Mucosa of descending colon (tissue), 3 donors: ENCODE results near the gene THG1L. TPM values are rescaled to one million over a fixed set of nuclear protein-coding genes. Genes with fewer than 3 reads are reported as not detected.

Experiments used
- ATAC-seq: fragments of 200-7000 bp; cut with Tn5 transposase; one replicate; pipeline ENCODE4 v1.9.1; 2020; ENCODE audit warnings: mild to moderate bottlenecking, moderate library complexity
- DNase-seq, 3 donors: peaks; one replicate each; pipeline ENCODE4 v3.0.0-alpha.2; 2020
- H3K36me3 ChIP-seq: fragments of 200-600 bp; one replicate; pipeline ENCODE4 v1.8.0; 2021; ENCODE audit warnings: low read depth, mild to moderate bottlenecking
- H3K4me1 ChIP-seq: fragments of 200-600 bp; one replicate; pipeline ENCODE4 v1.8.0; 2021; ENCODE audit warnings: low read depth, mild to moderate bottlenecking
- H3K4me3 ChIP-seq: fragments of 200-600 bp; one replicate; pipeline ENCODE4 v1.8.0; 2021; ENCODE audit warnings: mild to moderate bottlenecking
- H3K9me3 ChIP-seq: fragments of 200-600 bp; one replicate; pipeline ENCODE4 v1.8.0; 2021; ENCODE audit warnings: mild to moderate bottlenecking
- intact Hi-C, 2 donors: fragments of 100-400 bp; cut with DNase I in 1 of 2; cut with micrococcal nuclease in 1 of 2; formaldehyde crosslinking; loops; one replicate each; pipeline versions ENCODE4 v1.11.0 to v1.11.1; 2022; cut with DNase I, micrococcal nuclease
- total RNA-seq, 3 donors: library from RNA; stranded (reverse); fragmentation: NEBNext Ultra II Directional in 2 of 3; extraction: Animal tissue kit (Norgen Biotek cat#: 25700) in 2 of 3; gene quantifications; one replicate each; pipeline versions ENCODE4 v1.2.1 to v1.2.4, GENCODE V29; 2021 to 2023
- TF ChIP-seq, protein P1 (sequence below): fragments of 200-600 bp; IDR thresholded peaks from one replicate; pipeline ENCODE4 v1.8.0; 2022; ENCODE audit warnings: antibody characterized with exemption, mild to moderate bottlenecking
- donor health status: DM: no; HTN: no; CAD: no; lungs with moderate emphysema.
- donor health status: DM: no; HTN: no; CAD: no.
- donor health status: DM: no; HTN: yes; CAD: no.

THG1L gene
- total RNA-seq, 3 donors from 2014 or later: 14.0 to 22.0 (median 14.5) TPM

DNA sequence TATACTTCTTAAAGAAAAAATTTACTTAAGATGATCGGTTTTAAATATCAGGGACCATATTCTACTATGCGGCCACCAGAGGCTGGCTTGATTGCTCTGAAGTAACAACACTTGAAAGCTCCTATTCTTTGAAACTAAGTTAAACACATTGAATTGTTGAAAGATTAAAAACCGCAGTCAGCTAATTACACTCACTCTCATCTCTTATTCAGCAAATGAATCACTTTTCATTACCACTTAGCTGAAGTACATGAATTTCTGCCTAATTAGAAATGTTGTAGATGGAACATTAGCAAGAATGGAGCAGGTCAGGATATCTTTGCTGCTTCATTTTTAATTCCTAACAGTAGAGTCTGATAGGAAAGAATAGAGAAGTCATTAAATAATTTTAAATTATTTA is 54.6 kb downstream of the THG1L start:
- ATAC-seq (no peak), DNase-seq (no peak)
- no peaks in the 10 kb centered on the region for H3K4me1 ChIP-seq
- H3K9me3 ChIP-seq: no peaks in the 10 kb centered on the region
- no peaks in the 10 kb centered on the region for H3K36me3 ChIP-seq
- intact Hi-C loops: no loop called here
- TF ChIP-seq, protein P1, sequence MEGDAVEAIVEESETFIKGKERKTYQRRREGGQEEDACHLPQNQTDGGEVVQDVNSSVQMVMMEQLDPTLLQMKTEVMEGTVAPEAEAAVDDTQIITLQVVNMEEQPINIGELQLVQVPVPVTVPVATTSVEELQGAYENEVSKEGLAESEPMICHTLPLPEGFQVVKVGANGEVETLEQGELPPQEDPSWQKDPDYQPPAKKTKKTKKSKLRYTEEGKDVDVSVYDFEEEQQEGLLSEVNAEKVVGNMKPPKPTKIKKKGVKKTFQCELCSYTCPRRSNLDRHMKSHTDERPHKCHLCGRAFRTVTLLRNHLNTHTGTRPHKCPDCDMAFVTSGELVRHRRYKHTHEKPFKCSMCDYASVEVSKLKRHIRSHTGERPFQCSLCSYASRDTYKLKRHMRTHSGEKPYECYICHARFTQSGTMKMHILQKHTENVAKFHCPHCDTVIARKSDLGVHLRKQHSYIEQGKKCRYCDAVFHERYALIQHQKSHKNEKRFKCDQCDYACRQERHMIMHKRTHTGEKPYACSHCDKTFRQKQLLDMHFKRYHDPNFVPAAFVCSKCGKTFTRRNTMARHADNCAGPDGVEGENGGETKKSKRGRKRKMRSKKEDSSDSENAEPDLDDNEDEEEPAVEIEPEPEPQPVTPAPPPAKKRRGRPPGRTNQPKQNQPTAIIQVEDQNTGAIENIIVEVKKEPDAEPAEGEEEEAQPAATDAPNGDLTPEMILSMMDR: no peak
- no peak overlapping the region for H3K4me3 ChIP-seq

Other genes with a start within 250 kb of the THG1L start
- 10 to 100 TPM in 1 of 3 donors, 1 to 10 TPM in 2; 6.4 to 32.6 (median 8.9) TPM for gene ADAM19, start 155.6 kb upstream of the THG1L start, total RNA-seq
- under 1 TPM; 0.22 to 0.29 (median 0.29) TPM for gene SOX30, start 79.0 kb upstream of the THG1L start, total RNA-seq
- 1 to 10 TPM; 1.7 to 5.7 (median 3.5) TPM for gene C5orf52, start 59.9 kb upstream of the THG1L start, total RNA-seq
- 1 to 10 TPM; 3.7 to 9.5 (median 4.7) TPM for gene LSM11, start 12.3 kb downstream of the THG1L start, total RNA-seq
- gene CLINT1, start 127.7 kb downstream of the THG1L start, total RNA-seq: 100 to 1,000 TPM in 2 of 3 donors, 10 to 100 TPM in 1; 90.8 to 131 (median 127) TPM